HepG2 (cell line): ENCODE measurements around the gene KMT2A. TPM values are rescaled to one million over a fixed set of nuclear protein-coding genes. Genes with fewer than 3 reads are reported as not detected.

Experiments used
- CREB3 ChIP-seq: sonication (generic); formaldehyde crosslinking; IDR thresholded peaks from 2 replicates; pipeline ENCODE4 v1.5.0; 2020; ENCODE audit warnings: missing genetic modification reagents
- ETV6 ChIP-seq: sonication (generic); formaldehyde crosslinking; conservative IDR thresholded peaks from 2 replicates; pipeline ENCODE4 v1.4.0; 2020; ENCODE audit warnings: missing genetic modification reagents
- EZH2 ChIP-seq: conservative IDR thresholded peaks from 2 replicates; pipeline ENCODE4 v1.6.1; 2012; ENCODE audit warnings: mild to moderate bottlenecking, low read depth, low read length, moderate library complexity
- FOXK1 ChIP-seq: sonication (generic); formaldehyde crosslinking; IDR thresholded peaks from 2 replicates; pipeline ENCODE4 v1.4.0; 2020; ENCODE audit warnings: low read depth, missing genetic modification reagents, borderline replicate concordance
- MAFK ChIP-seq, 2 experiments: IDR thresholded peaks in 1 of 2; conservative IDR thresholded peaks in 1 of 2; 2 replicates each; pipeline ENCODE4 v1.6.1; 2011; ENCODE audit warnings: improper control_type of control experiment in 2 of 2, low read length in 2 of 2
- MTF2 ChIP-seq: sonication (generic); formaldehyde crosslinking; IDR thresholded peaks from 2 replicates; pipeline ENCODE4 v1.5.0; 2020; ENCODE audit warnings: missing genetic modification reagents, borderline replicate concordance
- NCOA2 ChIP-seq: sonication (generic); formaldehyde crosslinking; IDR thresholded peaks from 2 replicates; pipeline ENCODE4 v1.8.0; 2022; ENCODE audit warnings: inconsistent platforms
- NCOA5 ChIP-seq: sonication (generic); formaldehyde crosslinking; IDR thresholded peaks from 2 replicates; pipeline ENCODE4 v1.4.0; 2020; ENCODE audit warnings: missing genetic modification reagents
- NFE2L1 ChIP-seq: sonication (generic); formaldehyde crosslinking; IDR thresholded peaks from 2 replicates; pipeline ENCODE4 v1.4.0; 2020; ENCODE audit warnings: missing genetic modification reagents, mild to moderate bottlenecking, borderline replicate concordance
- PAF1 ChIP-seq: IDR thresholded peaks from 2 replicates; pipeline ENCODE4 v1.6.1; 2016; ENCODE audit warnings: missing genetic modification reagents, missing compliant biosample characterization
- SIN3B ChIP-seq: fragments of 150-350 bp; IDR thresholded peaks from 2 replicates; pipeline ENCODE4 v1.6.1; 2014; ENCODE audit warnings: low read length
- SNAPC2 ChIP-seq: sonication (generic); formaldehyde crosslinking; IDR thresholded peaks from 2 replicates; pipeline ENCODE4 v1.8.1; 2022; ENCODE audit warnings: mild to moderate bottlenecking, missing genetic modification reagents
- ZFP36L2 ChIP-seq: sonication (generic); formaldehyde crosslinking; IDR thresholded peaks from 2 replicates; pipeline ENCODE4 v1.4.0; 2020; ENCODE audit warnings: missing genetic modification reagents
- ZFP91 ChIP-seq: sonication (generic); formaldehyde crosslinking; IDR thresholded peaks from 2 replicates; pipeline ENCODE4 v1.9.0; 2022; ENCODE audit warnings: missing genetic modification reagents, mild to moderate bottlenecking, borderline replicate concordance
- ZHX2 ChIP-seq, 2 experiments: sonication (generic) in 1 of 2; formaldehyde crosslinking in 1 of 2; IDR thresholded peaks; 2 replicates each; pipeline versions ENCODE4 v1.6.1 to v1.9.0; 2014 to 2022; ENCODE audit warnings: antibody characterized with exemption in 1 of 2, borderline replicate concordance in 1 of 2, inconsistent platforms in 1 of 2, low read depth in 1 of 2, missing genetic modification reagents in 1 of 2
- ZMAT3 ChIP-seq: sonication (generic); formaldehyde crosslinking; conservative IDR thresholded peaks from 2 replicates; pipeline ENCODE4 v1.7.0; 2021; ENCODE audit warnings: missing genetic modification reagents
- ZNF264 ChIP-seq: sonication (generic); formaldehyde crosslinking; IDR thresholded peaks from 2 replicates; pipeline ENCODE4 v1.4.0; 2020; ENCODE audit warnings: missing genetic modification reagents
- ZNF276 ChIP-seq: sonication (generic); formaldehyde crosslinking; IDR thresholded peaks from 2 replicates; pipeline ENCODE4 v1.4.0; 2020; ENCODE audit warnings: mild to moderate bottlenecking, low read depth, missing genetic modification reagents
- ZNF652 ChIP-seq: IDR thresholded peaks from 2 replicates; pipeline ENCODE4 v1.6.1; 2016; ENCODE audit warnings: low read depth, borderline replicate concordance
- polyA plus RNA-seq, 8 experiments: library from polyadenylated mRNA; depleted of rRNA in 3 of 8; stranded (reverse) in 7 of 8; unstranded in 1 of 8; fragments of >200 nt; fragmentation: Illumina TruSeq in 4 of 8; extraction: Trizol in 4 of 8; gene quantifications; 2 replicates each; pipeline versions ENCODE4 v1.2.1 to v1.2.3, GENCODE V29; 2011 to 2016; ENCODE audit warnings: low read depth in 4 of 8, missing spikeins in 1 of 8, mixed read lengths in 1 of 8; ENCODE audit not compliant: insufficient read depth in 1 of 8
- total RNA-seq, 5 experiments: library from RNA; depleted of rRNA; stranded (reverse); fragments of >200 nt; fragmentation: Illumina TruSeq; extraction: Trizol; gene quantifications; 2 replicates each; pipeline ENCODE4 v1.2.3, GENCODE V29; 2016; ENCODE audit warnings: low read depth in 1 of 5

Gene KMT2A
- total and polyA plus RNA-seq, 2 of the 13 experiments (the other 11 are each of a cell fraction or from before 2014, with no cell fraction given), result 12.4 to 20.0 TPM

GRCh38 chr11:118435893-118436624, at the start of gene KMT2A (continued):
- TF ChIP-seq CREB3 (CRISPR knock-in tag) (no peak), NFE2L1 (CRISPR knock-in tag) (no peak), PAF1 (no peak), FOXK1 (CRISPR knock-in tag) (0 out of 2 replicates have a peak, but pooled peaks have one; percentile 28), ZNF264 (CRISPR knock-in tag) (no peak), ETV6 (CRISPR knock-in tag) (no peak; the same call in 1 of the 2 replicates), EZH2 (no peak), ZNF276 (CRISPR knock-in tag) (no peak), ZFP36L2 (CRISPR knock-in tag) (no peak), SIN3B (no peak), NCOA5 (CRISPR knock-in tag) (no peak), ZNF652 (CRISPR knock-in tag) (no peak), MTF2 (CRISPR knock-in tag) (no peak), ZFP91 (CRISPR knock-in tag) (no peak), SNAPC2 (CRISPR knock-in tag) (no peak), MAFK (conservative IDR thresholded peaks at IDR 0.05 in 1 of 2, IDR thresholded peaks at IDR 0.05 in 1 of 2; ENCODE audit: low read length in 2 of 2) (no peak), NCOA2 (CRISPR knock-in tag) (peak; percentile 15; the same call in 1 of the 2 replicates), ZMAT3 (CRISPR knock-in tag) (0 out of 2 replicates have a peak, but pooled peaks have one; percentile 30), ZHX2 (IDR thresholded peaks at IDR 0.05; ENCODE audit: low read depth) (peak; percentile 28; the same call in 1 of the 2 replicates), ZHX2 (CRISPR knock-in tag; IDR thresholded peaks at IDR 0.05; ENCODE audit: borderline replicate concordance) (no peak)
